NCI-H2196 treated with DMSO at 0.1 percent for 48 hours (cell line): ENCODE results near the gene PRKD2.
"Not testable (repeated sequence)": the region's sequence is repeated elsewhere in the genome, so short reads cannot be mapped to it uniquely, and the experiment has no call there.

Experiments used
- DNase-seq: peaks from one replicate; lab custom pipeline; 2025; ENCODE audit not compliant: unreplicated experiment; lab: John Stamatoyannopoulos, UW

PRKD2 gene

DNA sequence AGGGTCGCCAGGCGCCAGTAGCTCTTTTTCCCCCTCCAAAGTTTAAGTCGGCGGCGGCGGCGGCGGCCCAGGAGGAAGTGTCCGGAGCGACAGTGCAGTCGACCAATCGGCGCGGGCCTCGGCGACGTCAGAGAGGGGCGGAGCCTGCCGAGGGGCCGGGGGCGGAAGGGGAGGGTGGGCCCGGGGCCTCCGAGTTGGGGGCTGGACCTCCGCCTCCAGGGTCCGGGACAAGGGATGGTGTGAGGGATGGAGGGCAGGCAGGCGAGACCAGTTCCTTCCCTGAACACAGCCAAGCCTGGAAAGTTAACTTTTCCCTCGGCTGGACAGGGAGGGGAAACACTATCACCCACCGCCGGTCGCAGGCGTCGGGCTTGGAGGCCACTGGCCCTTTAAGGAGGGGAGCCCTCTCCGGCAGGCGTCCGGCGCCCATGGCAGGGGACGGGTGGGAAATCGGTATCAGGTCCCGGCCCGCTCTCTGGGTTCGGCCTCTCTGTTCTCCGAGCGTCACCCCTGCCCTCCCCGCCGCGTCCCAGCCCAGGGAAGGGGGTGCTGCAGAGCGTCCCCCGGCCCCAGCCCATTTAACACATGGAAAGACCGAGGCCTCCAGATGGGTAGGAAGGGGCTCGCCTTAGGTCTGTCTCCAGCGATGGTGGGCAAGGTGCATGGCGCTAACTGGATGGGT lies at the start of gene PRKD2:
TSS of gene PRKD2 (minus strand) at position 81 of the 682 bp plus-strand sequence. CDS start 744 bp downstream, outside the sequence.
- peak; percentile 26 for DNase-seq

DNA sequence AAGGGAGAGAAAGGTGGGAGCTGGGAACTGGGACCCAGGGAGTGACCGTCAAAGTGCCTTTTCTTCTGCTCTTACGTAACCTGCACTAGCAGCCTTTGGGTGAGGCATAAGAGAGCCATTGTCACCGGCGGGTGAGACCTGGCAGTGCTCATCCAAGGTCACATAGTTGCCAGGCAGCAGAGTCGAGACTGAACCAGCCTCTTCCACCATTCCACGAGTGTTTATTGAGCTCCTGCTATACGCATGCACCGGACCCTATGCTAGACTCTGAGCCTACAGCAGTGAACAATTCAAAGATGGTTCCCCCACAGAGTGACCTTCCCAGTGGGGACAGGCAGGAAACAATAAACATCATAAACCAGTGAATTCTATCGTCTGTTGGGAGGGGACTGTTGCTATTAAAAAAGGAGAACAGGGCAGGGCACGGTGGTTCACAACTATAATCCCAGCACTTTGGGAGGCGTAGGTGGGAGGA lies 47.9 kb upstream of the PRKD2 start:
- DNase-seq: no peak

DNA sequence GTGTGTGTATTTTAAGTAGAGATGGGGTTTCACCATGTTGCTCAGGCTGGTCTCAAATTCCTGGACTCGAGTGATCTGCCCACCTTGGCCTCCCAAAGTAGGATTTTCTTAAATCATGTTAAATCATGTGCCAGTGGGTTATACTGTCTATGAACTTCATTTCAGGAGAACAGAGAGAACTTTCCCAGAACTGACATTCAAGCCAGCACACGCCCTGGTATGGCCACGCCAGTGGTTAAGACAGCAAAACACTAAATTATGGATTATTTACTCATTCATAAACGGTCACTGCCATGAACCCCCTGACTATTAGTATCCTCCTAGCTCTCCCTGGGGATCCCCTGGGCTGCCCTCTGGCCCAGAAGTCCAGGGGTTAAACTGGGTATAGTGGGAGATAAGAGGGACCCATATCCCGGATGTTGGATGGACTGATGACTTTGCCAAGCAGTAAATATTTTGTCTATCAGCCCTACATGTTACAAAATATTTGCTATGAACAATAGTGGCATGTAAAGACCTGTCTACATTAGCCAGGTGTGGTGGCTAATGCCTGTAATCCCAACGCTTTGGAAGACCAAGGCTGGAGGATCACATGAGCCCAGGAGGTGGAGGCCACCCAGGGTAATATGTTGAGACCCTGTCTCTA lies 45.5 kb upstream of the PRKD2 start:
- no peak for DNase-seq

DNA sequence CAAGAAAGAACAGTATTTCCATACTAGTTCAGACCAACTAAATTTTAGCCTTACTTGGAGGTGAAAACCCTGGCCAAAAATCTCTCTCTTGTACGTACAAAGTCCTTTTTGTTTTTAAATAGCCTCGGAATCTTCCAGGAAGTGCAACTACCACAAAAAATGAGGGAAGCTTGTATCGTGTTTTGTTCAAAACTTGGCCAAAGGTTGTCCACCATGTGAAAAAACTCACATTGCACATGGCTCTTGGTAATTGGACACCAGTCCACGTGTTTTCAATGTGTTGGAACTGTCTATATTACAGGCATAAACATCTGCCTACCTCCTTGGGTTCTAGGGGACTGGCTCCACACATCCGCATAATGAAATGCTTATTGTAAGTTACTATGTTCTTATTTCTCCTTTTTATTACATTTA lies 44.5 kb upstream of the PRKD2 start:
- DNase-seq: no peak

DNA sequence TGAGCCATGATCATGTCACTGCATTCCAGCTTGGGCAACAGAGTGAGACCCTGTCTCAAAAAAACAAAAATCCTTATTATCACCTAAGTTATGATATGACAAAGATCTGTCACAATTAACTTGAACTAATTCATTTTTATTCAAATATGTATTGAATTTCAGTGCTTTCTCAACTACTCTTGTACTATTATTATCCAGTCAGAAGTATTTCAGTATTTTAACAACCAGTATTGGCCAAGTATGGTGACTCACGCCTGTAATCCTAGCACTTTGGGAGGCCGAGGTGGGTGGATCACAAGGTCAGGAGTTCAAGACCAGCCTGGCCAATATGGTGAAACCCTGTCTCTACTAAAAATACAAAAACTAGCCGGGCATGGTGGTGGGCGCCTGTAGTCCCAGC lies 44.0 kb upstream of the PRKD2 start:
- DNase-seq: not testable (repeated sequence)

DNA sequence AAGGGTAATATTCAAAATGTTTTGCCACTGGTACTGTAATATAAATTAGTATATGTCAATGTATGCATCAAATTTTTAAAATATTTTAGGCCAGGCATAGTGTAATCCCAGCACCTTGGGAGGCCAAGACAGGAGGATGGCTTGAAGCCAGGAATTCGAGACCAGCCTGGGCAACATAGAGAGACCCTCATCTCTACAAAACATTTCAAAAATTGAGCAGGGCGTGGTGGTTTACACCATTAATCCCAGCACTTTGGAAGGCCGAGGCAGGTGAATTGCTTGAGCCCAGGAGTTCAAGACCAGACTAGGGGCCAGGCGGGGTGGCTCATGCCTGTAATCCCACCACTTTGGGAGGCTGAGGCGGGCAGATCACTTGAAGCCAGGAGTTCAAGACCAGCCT lies 43.4 kb upstream of the PRKD2 start:
- no peak for DNase-seq

DNA sequence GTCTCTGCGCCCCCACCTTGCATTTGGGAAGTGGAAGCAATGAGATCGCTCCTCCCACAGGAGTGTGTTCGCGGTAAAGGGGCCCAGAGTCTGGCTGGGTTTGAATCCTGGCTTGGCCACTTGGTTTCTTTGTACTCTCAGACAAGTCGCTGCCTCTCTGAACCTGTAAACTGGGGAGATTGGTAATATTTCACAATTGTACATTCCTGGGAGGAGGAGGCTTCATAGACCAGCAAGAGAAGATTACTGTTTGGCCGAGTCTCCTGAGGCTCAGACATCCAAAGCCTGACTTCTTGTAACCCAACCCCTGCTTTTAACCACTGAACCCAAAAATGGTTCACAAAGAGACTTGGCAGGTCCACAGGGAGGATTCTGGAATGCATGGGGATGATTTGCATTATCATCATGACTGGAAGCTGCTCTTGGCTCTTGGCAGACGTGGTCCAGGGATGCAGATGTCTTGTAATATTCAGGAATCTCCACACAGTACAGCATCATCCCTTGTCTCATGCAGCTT lies 43.0 kb upstream of the PRKD2 start:
- no peak for DNase-seq

DNA sequence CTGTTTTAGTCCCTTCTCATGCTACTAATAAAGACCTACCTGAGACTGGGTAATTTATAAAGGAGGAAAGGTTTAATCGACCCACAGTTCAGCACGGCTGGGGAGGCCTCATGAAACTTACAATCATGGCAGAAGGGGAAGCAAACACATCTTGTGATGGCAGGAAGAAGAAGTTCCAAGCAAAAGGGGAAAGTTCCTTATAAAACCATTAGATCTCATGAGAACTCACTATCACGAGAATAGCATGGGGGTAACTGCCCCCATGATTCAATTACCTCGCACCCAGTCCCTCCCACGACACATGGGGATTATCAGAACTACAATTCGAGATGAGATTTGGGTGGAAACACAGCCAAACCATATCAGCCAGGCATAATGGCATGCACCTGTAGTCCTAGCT lies 42.3 kb upstream of the PRKD2 start:
- DNase-seq: no peak

DNA sequence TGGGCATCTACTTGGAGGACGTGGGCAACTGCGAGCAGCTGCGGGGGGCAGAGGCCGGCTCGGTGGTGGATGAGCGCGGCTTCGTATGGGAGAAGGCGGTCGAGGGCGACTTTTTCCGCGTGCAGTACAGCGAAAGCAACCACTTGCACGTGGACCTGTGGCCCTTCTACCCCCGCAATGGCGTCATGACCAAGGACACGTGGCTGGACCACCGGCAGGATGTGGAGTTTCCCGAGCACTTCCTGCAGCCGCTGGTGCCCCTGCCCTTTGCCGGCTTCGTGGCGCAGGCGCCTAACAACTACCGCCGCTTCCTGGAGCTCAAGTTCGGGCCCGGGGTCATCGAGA lies 39.6 kb upstream of the PRKD2 start:
- DNase-seq: no peak

DNA sequence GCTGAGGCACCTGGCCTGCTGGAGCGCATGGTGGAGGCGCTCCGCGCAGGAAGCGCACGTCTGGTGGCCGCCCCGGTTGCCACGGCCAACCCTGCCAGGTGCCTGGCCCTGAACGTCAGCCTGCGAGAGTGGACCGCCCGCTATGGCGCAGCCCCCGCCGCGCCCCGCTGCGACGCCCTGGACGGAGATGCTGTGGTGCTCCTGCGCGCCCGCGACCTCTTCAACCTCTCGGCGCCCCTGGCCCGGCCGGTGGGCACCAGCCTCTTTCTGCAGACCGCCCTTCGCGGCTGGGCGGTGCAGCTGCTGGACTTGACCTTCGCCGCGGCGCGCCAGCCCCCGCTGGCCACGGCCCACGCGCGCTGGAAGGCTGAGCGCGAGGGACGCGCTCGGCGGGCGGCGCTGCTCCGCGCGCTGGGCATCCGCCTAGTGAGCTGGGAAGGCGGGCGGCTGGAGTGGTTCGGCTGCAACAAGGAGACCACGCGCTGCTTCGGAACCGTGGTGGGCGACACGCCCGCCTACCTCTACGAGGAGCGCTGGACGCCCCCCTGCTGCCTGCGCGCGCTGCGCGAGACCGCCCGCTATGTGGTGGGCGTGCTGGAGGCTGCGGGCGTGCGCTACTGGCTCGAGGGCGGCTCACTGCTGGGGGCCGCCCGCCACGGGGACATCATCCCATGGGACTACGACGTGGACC lies 39.1 kb upstream of the PRKD2 start:
- no peak for DNase-seq

DNA sequence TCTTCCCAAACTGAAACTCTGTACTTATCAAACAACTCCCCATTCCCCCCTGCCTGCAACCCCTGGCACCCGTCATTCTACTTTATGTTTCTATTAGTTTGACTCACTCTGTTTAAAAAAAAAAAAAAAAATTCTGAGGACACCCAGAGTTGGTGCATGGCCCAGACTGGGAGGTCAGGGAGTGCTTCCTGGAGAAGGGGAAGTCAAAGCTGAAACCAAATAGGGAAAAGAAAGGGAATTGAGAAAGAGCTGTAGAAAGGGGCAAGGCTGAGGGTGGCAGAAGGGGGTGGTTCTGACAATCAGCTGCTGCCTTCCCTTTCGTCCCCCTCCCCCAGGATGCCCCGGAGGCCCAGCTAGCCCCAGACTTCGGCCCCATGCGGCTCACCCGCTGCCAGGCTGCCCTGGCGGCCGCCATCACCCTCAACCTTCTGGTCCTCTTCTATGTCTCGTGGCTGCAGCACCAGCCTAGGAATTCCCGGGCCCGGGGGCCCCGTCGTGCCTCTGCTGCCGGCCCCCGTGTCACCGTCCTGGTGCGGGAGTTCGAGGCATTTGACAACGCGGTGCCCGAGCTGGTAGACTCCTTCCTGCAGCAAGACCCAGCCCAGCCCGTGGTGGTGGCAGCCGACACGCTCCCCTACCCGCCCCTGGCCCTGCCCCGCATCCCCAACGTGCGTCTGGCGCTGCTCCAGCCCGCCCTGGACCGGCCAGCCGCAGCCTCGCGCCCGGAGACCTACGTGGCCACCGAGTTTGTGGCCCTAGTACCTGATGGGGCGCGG lies 38.4 kb upstream of the PRKD2 start:
- DNase-seq: no peak

DNA sequence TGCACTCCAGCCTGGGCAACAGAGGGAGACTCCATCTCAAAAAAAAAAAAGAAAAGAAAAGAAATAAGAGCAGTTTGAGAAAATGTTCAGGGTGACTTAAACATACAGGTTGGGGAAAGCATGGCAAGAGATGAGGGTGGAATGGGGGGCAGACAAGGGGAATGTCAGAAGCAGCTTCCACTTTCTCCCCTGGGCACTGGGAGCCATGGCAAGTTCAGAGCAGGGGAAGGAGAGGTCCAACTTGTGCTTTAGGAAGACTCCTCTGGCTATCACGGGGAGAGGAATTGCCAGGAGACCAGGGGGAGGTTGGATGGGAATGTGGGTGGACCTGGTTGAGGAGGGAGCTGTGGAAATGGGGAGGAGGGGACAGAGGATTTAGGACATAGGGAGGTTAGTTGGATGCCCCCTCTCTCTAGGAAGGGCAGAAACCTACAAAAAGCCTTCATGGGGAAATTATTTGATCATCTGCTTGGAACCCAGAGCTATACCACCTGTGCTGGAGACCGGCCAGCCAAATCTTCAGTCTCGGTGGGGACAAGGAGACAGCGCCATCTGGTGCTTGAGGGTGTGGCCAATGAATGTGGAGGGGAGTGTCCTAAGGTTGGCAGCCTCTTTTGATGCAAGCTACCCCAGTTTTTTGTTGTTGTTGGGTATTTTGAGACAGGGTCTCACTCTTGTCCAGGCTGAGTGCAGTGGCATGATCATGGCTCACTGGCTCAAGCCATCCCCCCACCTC lies 36.7 kb upstream of the PRKD2 start:
- peak; percentile 57 for DNase-seq

DNA sequence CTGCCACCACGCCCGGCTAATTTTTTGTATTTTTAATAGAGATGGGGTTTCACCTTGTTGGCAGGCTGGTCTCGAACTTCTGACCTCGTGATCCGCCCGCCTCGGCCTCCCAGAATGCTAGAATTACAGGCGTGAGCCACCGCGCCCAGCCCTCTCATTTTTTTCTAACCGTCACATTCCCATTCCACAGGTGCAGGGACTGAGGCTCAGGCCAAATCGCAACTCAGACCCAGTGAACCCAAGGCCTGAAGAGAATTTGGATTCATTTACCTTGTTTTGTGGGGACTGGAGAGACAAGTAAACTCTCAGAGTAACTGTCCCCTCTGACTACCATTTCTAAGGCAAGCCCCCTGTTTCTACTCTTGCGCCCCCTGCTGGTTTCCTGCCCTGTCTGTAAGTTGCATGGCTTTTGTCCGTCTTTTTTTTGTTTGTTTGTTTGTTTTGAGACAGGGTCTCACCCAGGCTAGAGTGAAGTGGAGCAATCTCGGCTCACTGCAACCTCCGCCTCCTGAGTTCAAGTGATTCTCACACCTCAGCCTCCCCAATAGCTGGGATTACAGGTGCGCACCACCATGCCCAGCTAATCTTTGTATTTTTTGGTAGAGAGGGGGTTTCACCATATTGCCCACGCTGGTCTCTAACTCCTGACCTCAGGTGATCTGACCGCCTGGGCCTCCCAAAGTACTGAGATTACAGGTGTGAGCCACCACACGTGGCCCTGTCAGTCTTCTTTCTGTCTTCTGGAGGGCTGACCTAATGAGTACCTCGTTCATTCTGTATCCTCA lies 31.6 kb upstream of the PRKD2 start:
- no peak for DNase-seq

DNA sequence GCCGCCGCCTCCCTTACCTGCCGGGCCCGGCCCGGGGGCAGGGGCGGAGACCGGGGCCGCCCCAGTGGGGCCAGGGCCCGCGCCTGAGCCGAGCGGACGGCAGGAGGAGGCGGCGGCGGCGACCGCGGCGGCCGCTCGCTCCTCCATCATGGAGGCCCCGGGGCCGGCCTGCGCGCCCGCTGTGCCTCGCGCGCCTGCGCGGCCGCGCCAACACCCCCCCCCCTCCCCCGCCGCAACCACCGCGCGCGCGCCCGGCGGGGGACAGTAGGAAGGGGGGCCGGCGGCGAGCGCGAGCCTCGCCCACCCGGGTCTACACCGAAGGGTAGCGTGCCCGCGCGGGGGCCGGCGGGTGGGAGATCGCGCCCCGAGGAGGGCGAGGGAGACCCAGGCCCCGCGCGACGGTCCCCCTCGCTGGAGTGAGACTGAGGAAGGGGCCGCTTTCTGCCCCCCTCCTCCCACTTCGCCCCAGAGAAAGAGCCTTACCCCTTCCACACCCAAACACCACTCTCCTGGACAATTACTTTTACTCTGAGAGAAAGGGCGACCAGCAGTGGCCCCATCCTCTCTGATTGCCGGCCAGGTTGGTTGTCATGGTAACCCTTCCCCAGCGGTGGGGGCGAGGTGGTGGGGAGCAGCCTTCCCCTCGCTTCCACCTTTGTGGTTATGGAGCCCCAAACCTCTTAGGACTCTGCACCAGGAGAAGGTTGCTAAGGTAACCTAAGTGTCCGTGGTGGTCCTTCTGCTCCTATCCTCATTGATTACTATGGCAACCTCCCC lies 29.6 kb upstream of the PRKD2 start, which contains the start of gene STRN4:
TSS of gene STRN4 (minus strand) at position 170 of the 777 bp plus-strand sequence. CDS start at position 150, 20 bp downstream.
- DNase-seq: peak; percentile 29

DNA sequence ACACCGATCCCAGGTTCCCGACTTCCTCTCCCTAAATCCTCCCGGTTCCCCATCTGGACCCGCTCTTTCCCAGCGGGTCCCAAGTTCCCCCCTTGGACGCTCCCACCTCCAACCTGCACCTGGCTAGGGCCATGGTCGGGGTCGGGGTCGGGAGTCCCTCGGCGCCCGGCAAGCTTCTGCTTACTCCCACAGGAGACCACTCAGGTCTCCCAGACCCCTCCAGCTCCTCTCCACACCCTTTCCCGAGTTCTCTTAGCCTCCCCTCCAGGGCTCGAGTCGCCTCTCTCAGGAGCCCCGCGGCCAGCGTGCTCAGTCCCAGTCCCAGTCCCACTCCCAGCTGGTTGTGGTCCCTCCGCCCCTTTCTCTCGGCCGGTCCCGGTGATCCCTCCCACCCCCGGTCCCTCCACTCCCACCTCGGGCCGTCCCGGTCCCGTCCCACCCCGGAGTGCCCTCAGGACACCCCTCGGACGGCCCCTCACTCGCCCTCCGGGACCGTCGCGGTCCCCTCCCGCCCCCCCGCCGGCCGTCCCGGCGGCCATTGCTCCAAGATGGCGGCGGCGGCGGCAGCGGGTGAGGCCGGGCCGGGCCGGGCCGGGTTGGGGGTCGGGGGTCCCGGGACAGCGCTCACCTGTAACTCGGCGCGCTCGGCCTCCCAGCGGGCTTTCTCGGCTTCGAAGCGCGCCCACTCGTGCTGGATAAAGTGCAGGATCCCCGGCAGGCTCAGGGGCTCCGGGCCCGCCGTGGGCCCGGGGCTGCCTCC lies 28.8 kb upstream of the PRKD2 start, which contains the start of gene FKRP:
TSS of gene FKRP (plus strand) at position 537 of the 760 bp plus-strand sequence. CDS start 9,394 bp downstream, outside the sequence.
- DNase-seq: no peak

DNA sequence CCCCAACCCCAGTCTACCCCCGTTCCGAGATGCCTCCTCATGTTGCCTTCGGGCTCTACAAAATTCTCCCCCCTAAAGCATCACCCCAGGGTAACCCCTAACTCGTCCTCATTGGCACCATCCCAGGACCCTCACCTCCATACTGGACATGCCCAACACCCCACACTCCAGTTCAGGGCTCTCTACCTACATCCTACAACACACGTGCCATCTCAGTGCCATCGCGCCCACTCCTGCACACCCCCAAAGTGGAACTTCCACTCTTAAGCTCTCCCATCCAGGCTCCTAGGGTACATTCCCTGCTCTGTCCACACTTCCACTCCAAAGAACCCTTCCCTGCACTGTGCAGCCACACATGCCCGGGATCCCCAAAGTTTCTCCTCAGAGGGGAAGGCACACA lies 28.1 kb upstream of the PRKD2 start:
- DNase-seq: no peak

DNA sequence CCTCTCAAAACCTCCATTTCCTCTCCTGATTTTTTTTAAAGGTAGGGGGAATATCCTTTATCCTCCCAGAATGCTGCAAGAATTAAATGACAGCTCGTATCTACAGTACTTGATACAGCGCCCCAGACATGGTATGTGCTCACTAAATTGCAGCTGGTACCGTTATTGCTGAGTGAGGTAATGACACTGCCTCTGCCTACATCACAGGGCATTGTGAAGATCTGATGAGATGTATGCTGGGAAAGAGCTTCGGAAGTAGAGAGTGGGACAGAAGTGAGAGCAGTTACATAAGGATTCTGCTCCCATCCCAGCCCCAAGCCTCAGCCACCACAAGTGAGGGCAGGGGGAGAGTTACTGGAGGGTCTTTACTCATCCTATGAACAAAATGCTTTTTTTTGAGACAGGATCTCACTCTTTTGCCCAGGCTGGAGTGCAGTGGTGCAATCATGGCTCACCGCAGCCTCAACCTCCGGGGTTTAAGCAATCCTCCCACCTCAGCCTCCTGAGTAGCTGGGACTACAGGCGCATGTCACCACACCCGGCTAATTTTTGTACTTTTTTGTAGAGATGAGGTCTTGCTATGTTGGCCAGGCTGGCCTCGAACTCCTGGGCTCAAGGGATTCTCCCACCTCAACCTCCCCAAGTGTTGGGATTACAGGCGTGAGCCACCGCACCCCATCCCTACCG lies 27.2 kb upstream of the PRKD2 start:
- no peak for DNase-seq
